GM19463 (cell line): Measurements from ENCODE around the gene CAMK2B.
"Not testable (repeated sequence)": the region's sequence is repeated elsewhere in the genome, so short reads cannot be mapped to it uniquely, and the experiment has no call there.

Experiments used
- ATAC-seq: cut with Tn5 transposase; IDR thresholded peaks from one replicate; pipeline ENCODE4 v1.9.1; 2021; ENCODE audit warnings: mild to moderate bottlenecking, moderate library complexity; ENCODE audit not compliant: unreplicated experiment

CAMK2B gene

GRCh38 chr7:44219371-44220045 lies 105.9 kb downstream of the CAMK2B start:
- ATAC-seq = no peak

- no peak for ATAC-seq
Observed at GRCh38 chr7:44218418-44219201, 106.8 kb downstream of the CAMK2B start.

- no peak for ATAC-seq
Observed at GRCh38 chr7:44217852-44218402, 107.5 kb downstream of the CAMK2B start.

GRCh38 chr7:44217223-44217714 lies 108.1 kb downstream of the CAMK2B start:
- ATAC-seq = no peak

GRCh38 chr7:44216521-44217222 lies 108.7 kb downstream of the CAMK2B start:
- no peak for ATAC-seq

- ATAC-seq = no peak
Observed at GRCh38 chr7:44216019-44216418, 109.4 kb downstream of the CAMK2B start.

GRCh38 chr7:44215531-44215930 lies 109.9 kb downstream of the CAMK2B start:
- ATAC-seq = no peak

- no peak for ATAC-seq
Observed at GRCh38 chr7:44213877-44214388, 111.5 kb downstream of the CAMK2B start.

GRCh38 chr7:44213206-44213876 lies 112.1 kb downstream of the CAMK2B start:
- ATAC-seq = no peak

GRCh38 chr7:44212581-44213184 lies 112.7 kb downstream of the CAMK2B start:
- ATAC-seq = no peak

- ATAC-seq = no peak
Observed at GRCh38 chr7:44212018-44212417, 113.4 kb downstream of the CAMK2B start.

GRCh38 chr7:44211126-44211675 lies 114.2 kb downstream of the CAMK2B start:
- no peak for ATAC-seq

- ATAC-seq = no peak
Observed at GRCh38 chr7:44210107-44210506, 115.3 kb downstream of the CAMK2B start.

- ATAC-seq = no peak
Observed at GRCh38 chr7:44208085-44208484, 117.3 kb downstream of the CAMK2B start.

- no peak for ATAC-seq
Observed at GRCh38 chr7:44206008-44206407, 119.4 kb downstream of the CAMK2B start.

- ATAC-seq = no peak
Observed at GRCh38 chr7:44201813-44202212, 123.6 kb downstream of the CAMK2B start.

GRCh38 chr7:44200699-44201461 lies 124.5 kb downstream of the CAMK2B start, which contains the start of gene YKT6:
Gene YKT6 (plus strand): TSS chr7:44200978. CDS start chr7:44201136, 158 bp downstream.
- peak; percentile 98 for ATAC-seq

- ATAC-seq = not testable (repeated sequence)
Observed at GRCh38 chr7:44200163-44200562, 125.2 kb downstream of the CAMK2B start.

GRCh38 chr7:44197474-44197873 lies 127.9 kb downstream of the CAMK2B start:
- ATAC-seq = no peak
